ENCODE measurements around the gene STYXL2.

Gene STYXL2

GRCh38 chr1:167081594-167082156 lies 12.2 kb upstream of the STYXL2 start:
- DNase-seq (ENCODE audit: low spot score) = no peak

GRCh38 chr1:167082511-167083027 lies 11.3 kb upstream of the STYXL2 start:
- no peak for DNase-seq (ENCODE audit: low spot score)

- no peak for DNase-seq (ENCODE audit: low spot score)
These were observed 10.7 kb upstream of the STYXL2 start for GRCh38 chr1:167083066-167083665.

GRCh38 chr1:167083871-167084270 lies 10.0 kb upstream of the STYXL2 start:
- no peak for DNase-seq (ENCODE audit: low spot score)

- DNase-seq (ENCODE audit: low spot score) = no peak
These were observed 9.1 kb upstream of the STYXL2 start for GRCh38 chr1:167084757-167085156.

- no peak for DNase-seq (ENCODE audit: low spot score)
These were observed 7.8 kb upstream of the STYXL2 start for GRCh38 chr1:167086033-167086432.

GRCh38 chr1:167086768-167087167 lies 7.1 kb upstream of the STYXL2 start:
- DNase-seq (ENCODE audit: low spot score) = no peak

- DNase-seq (ENCODE audit: low spot score) = no peak
These were observed 5.0 kb upstream of the STYXL2 start for GRCh38 chr1:167088746-167089417.

- no peak for DNase-seq (ENCODE audit: low spot score)
These were observed 3.9 kb upstream of the STYXL2 start for GRCh38 chr1:167089939-167090313.

- DNase-seq (ENCODE audit: low spot score) = peak; percentile 20
These were observed 3.4 kb upstream of the STYXL2 start, which contains the start of gene GPA33 for GRCh38 chr1:167090314-167090942. TSS of gene GPA33 (minus strand) at chr1:167090377. CDS start at chr1:167090287, 90 bp downstream.

- no peak for DNase-seq (ENCODE audit: low spot score)
These were observed 1.2 kb upstream of the STYXL2 start for GRCh38 chr1:167092653-167093052.

- no peak for DNase-seq (ENCODE audit: low spot score)
These were observed 815 bp downstream of the STYXL2 start for GRCh38 chr1:167094690-167095089.

GRCh38 chr1:167095368-167095767 lies 1.5 kb downstream of the STYXL2 start:
- no peak for DNase-seq (ENCODE audit: low spot score)

- no peak for DNase-seq (ENCODE audit: low spot score)
These were observed 6.0 kb downstream of the STYXL2 start for GRCh38 chr1:167099851-167100250.

- no peak for DNase-seq (ENCODE audit: low spot score)
These were observed 6.9 kb downstream of the STYXL2 start for GRCh38 chr1:167100730-167101129.

GRCh38 chr1:167101754-167102153 lies 7.9 kb downstream of the STYXL2 start:
- DNase-seq (ENCODE audit: low spot score) = no peak

- no peak for DNase-seq (ENCODE audit: low spot score)
These were observed 9.2 kb downstream of the STYXL2 start for GRCh38 chr1:167102906-167103573.

GRCh38 chr1:167104256-167104633 lies 10.4 kb downstream of the STYXL2 start:
- no peak for DNase-seq (ENCODE audit: low spot score)

GRCh38 chr1:167105271-167106118 lies 11.6 kb downstream of the STYXL2 start:
- DNase-seq (ENCODE audit: low spot score) = no peak

- no peak for DNase-seq (ENCODE audit: low spot score)
These were observed 12.2 kb downstream of the STYXL2 start for GRCh38 chr1:167106119-167106461.

- no peak for DNase-seq (ENCODE audit: low spot score)
These were observed 13.6 kb downstream of the STYXL2 start for GRCh38 chr1:167107456-167107855.

- DNase-seq (ENCODE audit: low spot score) = no peak
These were observed 15.2 kb downstream of the STYXL2 start for GRCh38 chr1:167109125-167109524.
